Measurements from ENCODE around the gene SLC25A38.

DNA sequence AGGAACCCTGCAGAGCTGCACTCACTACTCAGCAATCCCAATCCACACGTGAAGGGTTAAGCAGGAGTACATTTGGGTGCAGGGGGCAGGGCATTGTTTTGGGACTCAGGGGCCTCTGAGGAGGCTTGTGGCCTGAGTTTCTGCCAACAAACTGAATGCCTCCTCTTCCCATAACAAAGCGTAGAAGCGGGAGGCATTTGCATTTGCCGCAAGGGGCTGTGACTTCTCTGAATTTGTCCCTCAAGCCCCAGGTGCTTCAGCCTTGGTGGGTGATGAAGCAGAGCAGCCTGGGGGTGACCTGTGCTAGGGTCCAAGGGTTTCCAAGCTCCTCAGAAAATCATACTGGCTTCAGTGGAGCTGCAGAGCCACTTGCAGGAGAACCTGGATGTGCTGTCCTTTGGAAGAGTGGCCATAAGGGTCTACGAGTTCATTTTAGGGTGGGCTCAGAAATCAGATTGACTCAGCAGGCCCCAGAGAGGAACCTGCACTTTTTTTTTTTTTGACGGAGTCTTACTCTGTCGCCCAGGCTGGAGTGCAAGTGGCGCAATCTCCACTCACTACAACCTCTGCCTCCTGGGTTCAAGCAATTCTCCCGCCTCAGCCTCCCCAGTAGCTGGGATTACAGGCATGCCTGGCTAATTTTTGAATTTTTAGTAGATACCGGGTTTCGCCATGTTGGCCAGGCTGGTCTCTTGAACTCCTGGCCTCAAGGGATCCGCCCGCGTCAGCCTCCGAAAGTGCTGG lies 21.9 kb downstream of the SLC25A38 start:
- TF ChIP-seq POLR2A (IDR thresholded peaks at IDR 0.05; ENCODE audit: low read depth, low read length): no peak
- TF ChIP-seq POLR2AphosphoS5 (IDR thresholded peaks at IDR 0.05; ENCODE audit: low read depth, low read length): no peak
- TF ChIP-seq TAF1 (IDR thresholded peaks at IDR 0.05; ENCODE audit: borderline replicate concordance, low read depth, low read length): no peak
